ENCODE results near the gene PNRC1. TPM values are rescaled to one million over a fixed set of nuclear protein-coding genes. Genes with fewer than 3 reads are reported as not detected.
"Not testable (repeated sequence)": the region's sequence is repeated elsewhere in the genome, so short reads cannot be mapped to it uniquely, and the experiment has no call there.

PNRC1 gene
- total RNA-seq, 4 donors from 2014 or later: 285 to 486 (median 315) TPM

DNA sequence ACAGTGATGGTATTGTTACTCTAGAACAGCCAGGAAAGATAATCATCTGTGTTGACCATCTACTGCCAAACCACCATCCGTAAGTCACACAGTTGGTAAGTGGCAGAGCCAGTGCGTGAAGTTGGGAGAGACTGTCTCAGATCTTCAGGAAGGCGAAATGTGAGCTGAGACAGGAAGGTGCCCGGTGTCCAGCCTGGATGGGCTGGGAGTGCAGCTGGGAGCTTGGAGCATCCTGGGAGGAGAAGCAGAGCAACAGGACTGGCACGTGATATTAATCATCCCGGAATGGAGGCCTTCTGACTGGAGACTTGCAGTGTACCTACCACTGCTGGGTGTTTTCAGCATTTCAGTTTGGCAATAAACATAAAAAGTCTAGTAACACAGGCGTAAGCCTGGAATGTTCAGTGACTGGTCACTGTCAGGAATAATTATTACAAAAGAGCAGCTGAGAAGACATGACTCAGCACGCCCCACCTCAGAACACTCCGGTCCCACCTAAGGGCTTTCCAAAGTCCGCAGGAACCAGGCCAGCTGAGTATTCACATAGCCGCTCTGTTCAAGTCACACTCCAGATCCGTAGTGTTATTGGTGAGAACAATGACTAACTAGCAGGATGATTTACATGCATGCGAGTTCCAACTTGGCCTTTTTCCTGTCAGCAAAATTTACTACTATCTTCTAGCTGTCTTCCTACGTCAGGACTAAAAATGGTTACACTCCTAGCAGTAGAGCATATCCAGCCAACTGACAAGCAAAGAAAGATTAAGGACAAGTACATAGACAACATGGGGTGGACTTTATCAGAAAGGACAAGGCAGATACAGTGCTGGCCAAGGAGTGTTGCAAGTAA is 45.1 kb upstream of the PNRC1 start:
- 22% methylated on average over 13 of the region's 14 CpGs for WGBS

DNA sequence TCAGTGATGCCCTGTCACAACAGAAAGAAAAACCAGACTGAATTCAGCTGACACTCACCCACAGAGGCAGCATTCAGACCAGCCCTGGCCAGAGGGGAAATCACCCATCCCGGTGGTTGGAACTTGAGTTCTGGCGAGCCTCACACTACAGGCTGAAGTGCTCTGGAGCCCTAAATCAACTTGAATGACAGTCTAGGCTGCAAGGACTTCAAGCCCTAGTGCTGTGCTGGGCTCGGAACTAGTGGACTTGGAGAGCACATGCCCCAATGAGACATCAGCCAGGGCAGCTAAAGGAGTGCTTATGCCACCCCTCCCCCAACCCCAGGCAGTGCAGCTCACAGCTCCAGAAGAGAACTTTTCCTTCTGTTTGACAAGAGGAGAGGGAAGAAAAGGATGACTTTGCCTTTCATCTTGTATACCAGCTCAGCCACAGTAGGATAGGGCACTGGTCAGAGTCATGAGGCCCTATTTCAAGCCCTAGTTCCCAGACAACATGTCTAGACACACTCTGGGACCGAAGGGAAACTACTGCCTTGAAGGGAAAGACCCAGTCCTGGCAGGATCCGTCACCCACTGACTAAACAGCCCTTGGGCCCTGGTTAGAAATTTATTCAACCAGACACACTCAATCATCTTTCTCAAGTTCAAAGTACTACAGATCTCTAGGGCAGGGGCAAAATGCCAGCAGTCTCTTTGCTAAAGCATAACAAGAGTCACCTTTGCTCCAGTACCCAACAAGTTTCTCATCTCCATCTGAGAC is 43.2 kb upstream of the PNRC1 start:
- no peak for DNase-seq (ENCODE audit: extremely low spot score)
- WGBS: 70% methylated on average over 3 of the region's 5 CpGs
- intact Hi-C loops (cut with DNase I): no loop called here
- no peak overlapping the region for H3K4me3 ChIP-seq
- H3K4me1 ChIP-seq: peaks cover 31 to 46% (median 37%) of the 10 kb centered on the region in 4 donors
- H3K9me3 ChIP-seq: peaks cover 0 to 9% (median 4%) of the 10 kb centered on the region in 4 donors
- H3K27me3 ChIP-seq: no peaks in the 10 kb centered on the region
- H3K36me3 ChIP-seq: no peaks in the 10 kb centered on the region
- TF ChIP-seq POLR2AphosphoS5 (IDR thresholded peaks at IDR 0.05): no peak
- TF ChIP-seq, protein P1, sequence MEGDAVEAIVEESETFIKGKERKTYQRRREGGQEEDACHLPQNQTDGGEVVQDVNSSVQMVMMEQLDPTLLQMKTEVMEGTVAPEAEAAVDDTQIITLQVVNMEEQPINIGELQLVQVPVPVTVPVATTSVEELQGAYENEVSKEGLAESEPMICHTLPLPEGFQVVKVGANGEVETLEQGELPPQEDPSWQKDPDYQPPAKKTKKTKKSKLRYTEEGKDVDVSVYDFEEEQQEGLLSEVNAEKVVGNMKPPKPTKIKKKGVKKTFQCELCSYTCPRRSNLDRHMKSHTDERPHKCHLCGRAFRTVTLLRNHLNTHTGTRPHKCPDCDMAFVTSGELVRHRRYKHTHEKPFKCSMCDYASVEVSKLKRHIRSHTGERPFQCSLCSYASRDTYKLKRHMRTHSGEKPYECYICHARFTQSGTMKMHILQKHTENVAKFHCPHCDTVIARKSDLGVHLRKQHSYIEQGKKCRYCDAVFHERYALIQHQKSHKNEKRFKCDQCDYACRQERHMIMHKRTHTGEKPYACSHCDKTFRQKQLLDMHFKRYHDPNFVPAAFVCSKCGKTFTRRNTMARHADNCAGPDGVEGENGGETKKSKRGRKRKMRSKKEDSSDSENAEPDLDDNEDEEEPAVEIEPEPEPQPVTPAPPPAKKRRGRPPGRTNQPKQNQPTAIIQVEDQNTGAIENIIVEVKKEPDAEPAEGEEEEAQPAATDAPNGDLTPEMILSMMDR (IDR thresholded peaks at IDR 0.05): no peak
- no peak for TF ChIP-seq EP300 (IDR thresholded peaks at IDR 0.05)
- TF ChIP-seq POLR2A (IDR thresholded peaks at IDR 0.05; ENCODE audit: low read depth): no peak
- H3K27ac ChIP-seq (replicated peaks in 1 of 4): peak overlapping the region in 3 of 4 donors; percentile 85 to 94 (median 92)

More for the DNA sequence above, 45.1 kb upstream of the PNRC1 start:
- Histone ChIP-seq H3K4me3 (peak overlapping the region; percentile 3 to 43 (median 22)), H3K27me3 (no peaks in the 10 kb centered on the region), H3K27ac (replicated peaks in 1 of 4) (peak overlapping the region; percentile 85 to 94 (median 90)), H3K36me3 (no peaks in the 10 kb centered on the region), H3K4me1 (peaks cover 32 to 48% (median 39%) of the 10 kb centered on the region in 4 donors), H3K9me3 (peaks cover 0 to 9% (median 4%) of the 10 kb centered on the region in 4 donors)
- TF ChIP-seq, protein P1 (IDR thresholded peaks at IDR 0.05): peak in 1 of 3 experiments; percentile 9
- peak; percentile 87 to 91 for TF ChIP-seq POLR2AphosphoS5 (IDR thresholded peaks at IDR 0.05)
- TF ChIP-seq EP300 (IDR thresholded peaks at IDR 0.05): peak; percentile 97
- TF ChIP-seq POLR2A (IDR thresholded peaks at IDR 0.05; ENCODE audit: low read depth): peak; percentile 70
- intact Hi-C loops (cut with DNase I): loop anchor here (2.0 kb wide), 1 partner anchor 45 kb away; the partner anchor contains the start of gene PNRC1
- DNase-seq (ENCODE audit: extremely low spot score): peak; percentile 97

DNA sequence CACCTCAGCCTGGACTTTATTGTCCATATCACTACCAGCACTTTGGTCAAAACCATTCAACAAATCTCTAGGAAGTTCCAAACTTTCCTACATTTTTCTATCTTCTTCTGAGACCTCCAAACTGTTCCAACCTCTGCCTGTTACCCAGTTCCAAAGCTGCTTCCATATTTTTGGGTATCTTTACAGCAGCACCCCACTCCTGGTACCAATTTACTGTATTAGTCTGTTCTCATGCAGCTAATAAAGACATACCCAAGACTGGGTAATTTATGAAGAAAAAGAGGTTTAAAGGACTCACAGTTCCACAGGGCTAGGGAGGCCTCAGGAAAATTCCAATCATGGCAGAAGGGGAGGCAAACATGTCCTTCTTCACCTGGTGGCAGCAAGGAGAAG is 42.7 kb upstream of the PNRC1 start:
- H3K4me1 ChIP-seq: peaks cover 26 to 40% (median 32%) of the 10 kb centered on the region in 4 donors
- H3K4me3 ChIP-seq; H3K36me3 ChIP-seq; DNase-seq (ENCODE audit: extremely low spot score); H3K27ac ChIP-seq (replicated peaks in 1 of 4); intact Hi-C loops (cut with DNase I); H3K27me3 ChIP-seq; H3K9me3 ChIP-seq: not testable (repeated sequence)

DNA sequence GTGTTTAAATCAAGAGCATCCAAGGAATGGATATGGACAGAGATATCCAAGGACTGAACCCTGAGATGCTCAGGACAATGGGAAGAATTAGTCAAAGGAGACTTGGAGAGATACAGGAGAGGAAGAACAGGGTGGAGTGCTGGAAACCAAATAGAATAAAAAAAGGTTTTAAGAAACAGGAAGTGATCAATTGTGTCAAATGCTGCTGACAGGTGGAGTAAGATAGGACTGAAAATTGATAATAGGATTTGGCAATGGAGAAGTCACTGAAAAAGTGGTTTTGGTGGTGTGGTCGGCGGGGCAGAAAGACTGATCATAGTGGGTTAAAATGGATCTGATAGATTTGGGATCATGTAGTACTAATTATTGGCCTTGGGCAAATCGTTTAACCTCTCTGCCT is 37.9 kb upstream of the PNRC1 start:
- no peak overlapping the region for H3K27ac ChIP-seq (replicated peaks in 1 of 4)
- H3K27me3 ChIP-seq: no peaks in the 10 kb centered on the region
- no peak overlapping the region for H3K4me3 ChIP-seq
- TF ChIP-seq, protein P1 (IDR thresholded peaks at IDR 0.05): no peak
- TF ChIP-seq POLR2AphosphoS5 (IDR thresholded peaks at IDR 0.05) (no peak), POLR2A (IDR thresholded peaks at IDR 0.05; ENCODE audit: low read depth) (no peak), EP300 (IDR thresholded peaks at IDR 0.05) (no peak)
- H3K9me3 ChIP-seq: peaks cover 0 to 9% (median 3%) of the 10 kb centered on the region in 4 donors
- H3K36me3 ChIP-seq: no peaks in the 10 kb centered on the region
- 88% methylated on average over 3 of the region's 3 CpGs for WGBS
- peaks cover 0 to 5% (median 1%) of the 10 kb centered on the region in 4 donors for H3K4me1 ChIP-seq
- intact Hi-C loops (cut with DNase I): no loop called here
- DNase-seq (ENCODE audit: extremely low spot score): no peak
